ENCODE data around the gene TCP1.
A peak's percentile ranks its signal among the peaks of the same experiment; 100 is the strongest.
"Not testable (repeated sequence)": the region's sequence is repeated elsewhere in the genome, so short reads cannot be mapped to it uniquely, and the experiment has no call there.

TCP1 gene

DNA sequence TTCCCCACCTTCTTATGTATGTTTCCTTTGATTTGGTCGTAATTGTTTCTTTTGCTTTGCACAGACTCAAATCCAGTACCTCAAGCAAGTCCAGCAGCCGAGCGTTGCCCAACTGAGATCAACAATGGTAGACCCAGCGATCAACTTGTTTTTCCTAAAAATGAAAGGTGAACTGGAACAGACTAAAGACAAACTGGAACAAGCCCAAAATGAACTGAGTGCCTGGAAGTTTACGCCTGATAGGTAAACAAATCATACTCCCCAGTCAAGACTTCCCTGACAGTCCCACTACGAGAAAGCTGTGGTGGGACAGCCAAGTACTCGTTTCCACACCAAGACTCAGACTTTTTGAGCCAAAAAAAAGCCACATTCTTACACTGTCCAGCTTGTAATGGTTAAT lies 41.3 kb downstream of the TCP1 start:
- peaks cover 100% of the 10 kb centered on the region for H3K36me3 ChIP-seq (ENCODE audit: control insufficient read depth, low read depth, low read length)
- not testable (repeated sequence) for H3K9ac ChIP-seq (ENCODE audit: low read length); H3K4me3 ChIP-seq (ENCODE audit: low read length); H3K4me1 ChIP-seq (ENCODE audit: control insufficient read depth, low read depth, low read length); H3K27ac ChIP-seq (ENCODE audit: low read length); H3K27me3 ChIP-seq (ENCODE audit: control insufficient read depth, insufficient read depth, low read length); H3K9me3 ChIP-seq (ENCODE audit: control insufficient read depth, low read depth, low read length)

DNA sequence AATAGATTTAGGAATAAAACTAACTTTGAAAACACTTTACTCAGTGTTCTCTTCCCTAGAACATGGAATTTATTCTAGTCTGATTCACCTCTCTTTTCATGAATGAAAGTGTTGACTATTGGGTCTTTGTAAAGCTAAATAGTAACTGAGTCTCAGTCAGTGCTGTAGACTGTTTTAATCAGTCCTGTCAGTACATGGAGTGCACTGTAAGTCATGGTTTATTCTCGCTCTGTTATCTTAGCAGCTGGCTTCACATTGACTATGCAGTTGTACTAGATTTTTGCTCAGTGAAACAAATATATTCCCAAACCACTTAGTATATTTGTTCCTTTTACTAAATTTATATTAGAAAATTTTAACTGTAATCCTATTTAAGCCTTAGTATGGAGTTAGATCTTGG lies 42.6 kb downstream of the TCP1 start:
- Histone ChIP-seq H3K36me3 (ENCODE audit: control insufficient read depth, low read depth, low read length) (peaks cover 100% of the 10 kb centered on the region), H3K9ac (ENCODE audit: low read length) (no peak overlapping the region), H3K27me3 (ENCODE audit: control insufficient read depth, insufficient read depth, low read length) (no peaks in the 10 kb centered on the region), H3K27ac (ENCODE audit: low read length) (no peak overlapping the region), H3K4me3 (ENCODE audit: low read length) (no peak overlapping the region), H3K4me1 (ENCODE audit: control insufficient read depth, low read depth, low read length) (no peaks in the 10 kb centered on the region), H3K9me3 (ENCODE audit: control insufficient read depth, low read depth, low read length) (no peaks in the 10 kb centered on the region)

DNA sequence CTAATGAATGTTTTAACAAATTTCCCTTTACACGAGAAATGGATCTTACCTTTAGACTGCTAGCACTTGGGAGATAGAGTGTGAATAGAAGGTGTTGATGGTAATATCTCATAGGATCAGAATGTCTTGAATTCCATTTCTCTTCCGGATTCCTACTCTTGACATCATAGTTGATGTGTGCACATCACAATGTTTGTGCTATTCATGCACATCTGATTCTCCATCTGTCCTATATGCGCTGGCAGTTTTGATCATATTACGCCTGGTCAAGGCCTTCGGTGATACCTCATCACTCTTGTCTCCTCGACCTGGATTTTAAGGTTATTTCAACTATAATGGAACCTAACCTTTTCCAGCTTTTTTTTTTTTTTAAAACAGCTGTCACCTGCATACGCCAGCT lies 44.3 kb downstream of the TCP1 start:
- no peak overlapping the region for H3K9ac ChIP-seq (ENCODE audit: low read length)
- H3K36me3 ChIP-seq (ENCODE audit: control insufficient read depth, low read depth, low read length), result peaks cover 97% of the 10 kb centered on the region
- no peaks in the 10 kb centered on the region for H3K27me3 ChIP-seq (ENCODE audit: control insufficient read depth, insufficient read depth, low read length)

DNA sequence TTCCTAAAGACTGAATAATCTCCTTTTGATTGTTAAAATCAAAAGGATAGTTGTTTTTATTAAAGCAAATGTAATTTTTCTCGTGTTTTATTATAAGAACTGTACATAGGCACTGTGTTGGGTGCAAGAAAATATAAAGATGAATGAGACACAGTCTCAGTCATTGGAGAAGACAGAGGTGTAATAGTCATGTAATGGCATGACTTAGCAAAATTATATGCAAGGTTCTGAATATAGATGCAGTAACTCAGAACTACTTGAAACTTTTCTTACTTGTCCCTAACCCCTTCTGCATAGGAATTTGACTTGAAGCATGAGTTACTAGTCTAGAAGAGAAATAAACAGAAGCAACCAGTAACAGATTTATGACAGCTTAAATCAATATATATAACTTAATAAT lies 47.2 kb downstream of the TCP1 start:
- H3K9me3 ChIP-seq (ENCODE audit: control insufficient read depth, low read depth, low read length), result no peaks in the 10 kb centered on the region
- no peak overlapping the region for H3K9ac ChIP-seq (ENCODE audit: low read length)
- H3K4me3 ChIP-seq (ENCODE audit: low read length), result no peak overlapping the region
- H3K4me1 ChIP-seq (ENCODE audit: control insufficient read depth, low read depth, low read length), result no peaks in the 10 kb centered on the region
- no peak overlapping the region for H3K27ac ChIP-seq (ENCODE audit: low read length)
- no peaks in the 10 kb centered on the region for H3K27me3 ChIP-seq (ENCODE audit: control insufficient read depth, insufficient read depth, low read length)
- peaks cover 94% of the 10 kb centered on the region for H3K36me3 ChIP-seq (ENCODE audit: control insufficient read depth, low read depth, low read length)

More for the DNA sequence above, 44.3 kb downstream of the TCP1 start:
- no peaks in the 10 kb centered on the region for H3K4me1 ChIP-seq (ENCODE audit: control insufficient read depth, low read depth, low read length)
- H3K9me3 ChIP-seq (ENCODE audit: control insufficient read depth, low read depth, low read length), result no peaks in the 10 kb centered on the region
- no peak overlapping the region for H3K4me3 ChIP-seq (ENCODE audit: low read length)
- no peak overlapping the region for H3K27ac ChIP-seq (ENCODE audit: low read length)

DNA sequence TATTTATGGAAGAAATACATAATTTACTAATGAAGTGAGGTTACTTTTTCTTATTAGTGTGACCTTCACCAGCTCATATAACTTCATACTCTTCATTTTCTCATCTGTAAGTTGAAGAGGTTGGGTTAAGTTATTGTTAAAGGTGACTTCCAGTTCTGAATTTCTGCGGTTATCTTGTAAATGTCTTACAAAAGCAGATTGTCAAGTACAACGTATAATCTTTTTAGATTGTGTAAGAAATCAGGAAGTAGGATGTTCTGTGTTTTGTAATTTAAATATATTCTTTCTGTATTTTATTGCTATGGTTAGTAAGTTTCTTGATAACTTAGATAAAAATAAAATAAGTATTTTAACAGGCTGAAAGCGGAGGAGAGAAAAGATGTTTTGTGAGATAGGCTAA lies 50.1 kb downstream of the TCP1 start:
- H3K9ac ChIP-seq (ENCODE audit: low read length), result no peak overlapping the region
- no peaks in the 10 kb centered on the region for H3K4me1 ChIP-seq (ENCODE audit: control insufficient read depth, low read depth, low read length)
- no peaks in the 10 kb centered on the region for H3K27me3 ChIP-seq (ENCODE audit: control insufficient read depth, insufficient read depth, low read length)
- H3K9me3 ChIP-seq (ENCODE audit: control insufficient read depth, low read depth, low read length), result no peaks in the 10 kb centered on the region
- no peak overlapping the region for H3K27ac ChIP-seq (ENCODE audit: low read length)
- H3K36me3 ChIP-seq (ENCODE audit: control insufficient read depth, low read depth, low read length), result peaks cover 72% of the 10 kb centered on the region
- no peak overlapping the region for H3K4me3 ChIP-seq (ENCODE audit: low read length)

DNA sequence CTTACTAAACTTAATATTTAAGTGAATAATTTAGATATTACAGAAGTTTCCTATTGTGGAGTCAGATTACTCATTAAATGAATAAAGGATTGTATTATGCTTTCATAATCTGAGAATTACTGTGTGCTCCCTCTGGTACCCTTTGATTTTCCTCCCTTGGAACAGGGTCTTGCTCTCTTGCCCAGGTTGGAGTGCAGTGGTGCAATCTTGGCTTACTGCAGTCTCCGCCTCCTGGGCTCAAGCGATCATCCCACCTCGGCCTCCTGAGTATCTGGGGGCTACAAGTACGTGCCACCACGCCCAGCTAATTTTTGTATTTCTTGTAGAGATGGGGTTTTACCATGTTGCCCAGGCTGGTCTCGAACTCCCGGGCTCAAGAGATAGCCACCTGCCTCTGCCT lies 52.5 kb downstream of the TCP1 start:
- H3K36me3 ChIP-seq (ENCODE audit: control insufficient read depth, low read depth, low read length), result peaks cover 48% of the 10 kb centered on the region
- H3K4me1 ChIP-seq (ENCODE audit: control insufficient read depth, low read depth, low read length), result no peaks in the 10 kb centered on the region
- no peak overlapping the region for H3K9ac ChIP-seq (ENCODE audit: low read length)

DNA sequence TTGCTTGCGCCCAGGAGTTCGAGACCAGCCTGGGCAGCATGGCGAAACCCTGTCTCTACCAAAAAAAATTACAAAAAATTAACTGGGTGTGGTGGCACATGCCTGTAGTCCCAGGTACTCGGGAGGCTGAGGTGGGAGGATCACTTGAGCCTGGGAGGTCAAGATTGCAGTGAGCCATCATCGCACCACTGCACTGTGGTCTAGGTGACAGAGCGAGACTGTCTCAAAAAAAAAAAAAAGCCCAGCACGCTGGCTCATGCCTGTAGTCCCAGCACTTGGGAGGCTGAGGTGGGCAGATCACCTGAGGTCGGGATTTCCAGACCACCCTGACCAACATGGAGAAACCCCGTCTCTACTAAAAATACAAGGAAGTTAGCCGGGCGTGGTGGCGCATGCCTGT lies 56.0 kb downstream of the TCP1 start:
- H3K9ac ChIP-seq (ENCODE audit: low read length); H3K27me3 ChIP-seq (ENCODE audit: control insufficient read depth, insufficient read depth, low read length); H3K9me3 ChIP-seq (ENCODE audit: control insufficient read depth, low read depth, low read length); H3K4me3 ChIP-seq (ENCODE audit: low read length); H3K27ac ChIP-seq (ENCODE audit: low read length): not testable (repeated sequence)
- Histone ChIP-seq H3K36me3 (ENCODE audit: control insufficient read depth, low read depth, low read length) (peaks cover 25% of the 10 kb centered on the region), H3K4me1 (ENCODE audit: control insufficient read depth, low read depth, low read length) (peaks cover 12% of the 10 kb centered on the region)

More for the DNA sequence above, 52.5 kb downstream of the TCP1 start:
- Histone ChIP-seq H3K9me3 (ENCODE audit: control insufficient read depth, low read depth, low read length) (no peaks in the 10 kb centered on the region), H3K27me3 (ENCODE audit: control insufficient read depth, insufficient read depth, low read length) (no peaks in the 10 kb centered on the region), H3K27ac (ENCODE audit: low read length) (no peak overlapping the region), H3K4me3 (ENCODE audit: low read length) (no peak overlapping the region)

DNA sequence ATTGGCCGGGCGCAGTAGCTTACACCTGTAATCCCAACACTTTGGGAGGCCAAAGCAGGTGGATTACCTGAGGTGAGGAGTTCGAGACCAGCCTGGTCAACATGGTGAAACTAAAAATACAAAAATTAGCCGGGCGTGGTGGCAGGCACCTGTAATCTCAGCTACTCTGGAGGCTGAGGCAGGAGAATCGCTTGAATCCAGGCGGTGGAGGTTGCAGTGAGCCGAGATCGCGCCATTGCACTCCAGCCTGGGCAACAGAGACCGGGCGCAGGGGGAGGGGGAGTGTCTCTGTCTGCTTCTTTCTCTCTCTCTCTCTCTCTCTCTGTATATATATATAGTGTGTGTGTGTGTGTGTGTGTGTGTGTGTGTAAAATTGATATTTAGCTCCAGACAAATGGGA lies 56.9 kb downstream of the TCP1 start:
- H3K9me3 ChIP-seq (ENCODE audit: control insufficient read depth, low read depth, low read length); H3K27ac ChIP-seq (ENCODE audit: low read length); H3K27me3 ChIP-seq (ENCODE audit: control insufficient read depth, insufficient read depth, low read length); H3K9ac ChIP-seq (ENCODE audit: low read length); H3K4me3 ChIP-seq (ENCODE audit: low read length): not testable (repeated sequence)
- peaks cover 12% of the 10 kb centered on the region for H3K4me1 ChIP-seq (ENCODE audit: control insufficient read depth, low read depth, low read length)
- H3K36me3 ChIP-seq (ENCODE audit: control insufficient read depth, low read depth, low read length), result peaks cover 16% of the 10 kb centered on the region

DNA sequence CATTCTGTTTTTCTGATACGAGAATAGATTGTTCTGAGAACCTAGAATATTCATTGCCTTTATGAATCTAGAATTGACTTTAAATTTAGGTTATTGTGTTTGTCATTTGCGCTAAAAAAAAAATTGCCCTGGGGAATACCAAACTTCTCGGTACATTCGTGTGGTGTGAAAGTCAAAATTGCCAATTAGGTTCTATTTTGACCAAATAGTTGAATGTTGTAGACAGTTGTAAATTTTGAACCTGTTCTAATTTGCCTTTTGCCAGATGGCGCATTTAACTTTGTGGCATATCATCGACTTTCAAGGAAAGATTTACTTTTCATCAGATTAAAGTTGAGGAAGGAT lies 59.1 kb downstream of the TCP1 start:
- Histone ChIP-seq H3K27ac (ENCODE audit: low read length) (no peak overlapping the region), H3K9ac (ENCODE audit: low read length) (no peak overlapping the region), H3K4me3 (ENCODE audit: low read length) (peak overlapping the region; percentile 99), H3K9me3 (ENCODE audit: control insufficient read depth, low read depth, low read length) (no peaks in the 10 kb centered on the region), H3K4me1 (ENCODE audit: control insufficient read depth, low read depth, low read length) (peaks cover 15% of the 10 kb centered on the region), H3K27me3 (ENCODE audit: control insufficient read depth, insufficient read depth, low read length) (no peaks in the 10 kb centered on the region), H3K36me3 (ENCODE audit: control insufficient read depth, low read depth, low read length) (peaks cover 8% of the 10 kb centered on the region)

DNA sequence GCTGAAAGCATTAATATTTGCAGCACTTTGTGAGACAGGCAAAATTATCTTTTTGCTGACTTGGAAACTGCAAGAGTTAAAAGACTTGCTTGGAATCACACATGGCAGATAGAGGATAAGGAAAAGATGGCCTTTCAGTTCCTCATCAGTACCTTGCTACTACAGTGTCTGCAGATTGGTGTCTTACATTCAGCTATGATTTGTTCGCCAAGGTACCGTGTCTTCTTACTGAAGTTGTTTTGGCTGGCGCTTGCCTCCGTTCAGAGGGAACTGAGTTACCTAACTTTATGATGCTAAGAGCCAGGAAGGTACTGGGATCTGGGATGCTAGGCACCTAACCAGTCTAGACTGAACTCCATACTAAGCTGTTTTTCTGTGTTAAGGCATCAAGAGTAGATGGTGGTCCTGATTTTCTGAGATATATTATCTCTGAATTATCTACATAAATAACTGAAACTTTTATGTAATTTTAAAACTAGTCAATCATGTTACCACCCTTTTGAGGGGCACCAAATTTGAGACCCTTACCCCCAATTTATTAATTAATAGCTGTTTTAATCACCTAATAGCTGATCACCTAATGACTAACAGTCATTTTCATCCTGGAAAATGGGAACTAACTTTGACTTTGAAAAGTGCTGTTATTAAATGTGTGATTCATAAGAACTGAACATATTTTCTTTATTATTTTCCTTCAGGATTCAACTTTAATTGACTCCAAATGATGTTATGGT lies 59.6 kb downstream of the TCP1 start:
- peak overlapping the region; percentile 99 for H3K4me3 ChIP-seq (ENCODE audit: low read length)
- H3K9me3 ChIP-seq (ENCODE audit: control insufficient read depth, low read depth, low read length), result no peaks in the 10 kb centered on the region
- peak overlapping the region; percentile 98 for H3K9ac ChIP-seq (ENCODE audit: low read length)
- no peaks in the 10 kb centered on the region for H3K27me3 ChIP-seq (ENCODE audit: control insufficient read depth, insufficient read depth, low read length)
- H3K36me3 ChIP-seq (ENCODE audit: control insufficient read depth, low read depth, low read length), result peaks cover 8% of the 10 kb centered on the region
- H3K27ac ChIP-seq (ENCODE audit: low read length), result no peak overlapping the region
- H3K4me1 ChIP-seq (ENCODE audit: control insufficient read depth, low read depth, low read length), result peaks cover 15% of the 10 kb centered on the region

DNA sequence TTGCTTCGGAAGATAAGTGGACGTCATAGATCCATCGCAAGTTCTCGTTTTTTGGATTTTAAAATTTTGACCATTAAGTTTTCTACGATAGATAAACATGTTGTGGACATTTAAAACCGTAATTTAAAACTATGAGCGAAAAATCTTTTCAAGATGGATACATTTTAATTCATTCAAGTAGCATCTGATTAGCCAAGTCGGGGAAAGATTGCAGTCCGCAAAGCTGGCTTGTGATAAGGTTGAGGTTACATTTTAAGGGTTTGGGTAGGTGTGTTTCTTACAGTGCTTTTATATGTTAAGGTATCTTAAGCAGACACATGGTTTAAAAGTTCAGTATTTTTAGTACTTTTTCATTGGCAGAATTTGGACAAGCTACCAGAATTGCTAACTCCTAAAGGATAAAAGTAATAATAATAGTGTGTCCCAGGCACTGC lies 60.9 kb downstream of the TCP1 start:
- H3K4me3 ChIP-seq (ENCODE audit: low read length), result peak overlapping the region; percentile 99

More for the DNA sequence above, 60.9 kb downstream of the TCP1 start:
- H3K9me3 ChIP-seq (ENCODE audit: control insufficient read depth, low read depth, low read length), result no peaks in the 10 kb centered on the region
- H3K9ac ChIP-seq (ENCODE audit: low read length), result peak overlapping the region; percentile 98
- peaks cover 15% of the 10 kb centered on the region for H3K4me1 ChIP-seq (ENCODE audit: control insufficient read depth, low read depth, low read length)
- H3K27ac ChIP-seq (ENCODE audit: low read length), result no peak overlapping the region
- H3K27me3 ChIP-seq (ENCODE audit: control insufficient read depth, insufficient read depth, low read length), result no peaks in the 10 kb centered on the region
- peaks cover 8% of the 10 kb centered on the region for H3K36me3 ChIP-seq (ENCODE audit: control insufficient read depth, low read depth, low read length)

Measured in iPS-18a (cell line).